Skeletal muscle cell (primary cell): ENCODE data around the gene NFIA.

Source experiments
- DNase-seq: peaks from one replicate; pipeline ENCODE4 v3.0.0-alpha.2; 2010; ENCODE audit warnings: low read depth
- H3K4me3 ChIP-seq: 2 replicates; pipeline ENCODE4 v1.5.1; 2011; ENCODE audit warnings: low read depth, mild to moderate bottlenecking, control low read depth, low read length, moderate library complexity

The NFIA gene

DNA sequence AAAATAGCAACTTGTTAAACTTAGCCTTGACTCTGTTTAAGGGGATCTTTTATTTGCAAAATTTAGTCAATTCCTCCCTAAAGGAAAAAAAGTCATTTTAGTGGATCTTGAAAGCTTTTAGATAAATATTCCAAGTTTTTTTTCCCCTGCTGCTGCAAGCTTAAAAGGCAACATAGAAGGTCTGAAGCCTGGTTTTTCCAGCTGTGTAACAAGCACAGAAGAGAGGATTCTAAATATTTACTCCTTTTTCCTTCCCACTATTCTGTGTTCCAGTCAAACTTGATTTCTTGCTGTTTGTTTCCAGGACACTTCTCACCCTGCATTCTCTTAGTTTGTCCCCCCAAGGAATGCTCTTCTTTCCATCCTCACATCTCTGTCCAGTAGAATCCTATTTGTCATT lies 86.7 kb downstream of the NFIA start:
- H3K4me3 ChIP-seq: no peak overlapping the region
- DNase-seq: no peak

DNA sequence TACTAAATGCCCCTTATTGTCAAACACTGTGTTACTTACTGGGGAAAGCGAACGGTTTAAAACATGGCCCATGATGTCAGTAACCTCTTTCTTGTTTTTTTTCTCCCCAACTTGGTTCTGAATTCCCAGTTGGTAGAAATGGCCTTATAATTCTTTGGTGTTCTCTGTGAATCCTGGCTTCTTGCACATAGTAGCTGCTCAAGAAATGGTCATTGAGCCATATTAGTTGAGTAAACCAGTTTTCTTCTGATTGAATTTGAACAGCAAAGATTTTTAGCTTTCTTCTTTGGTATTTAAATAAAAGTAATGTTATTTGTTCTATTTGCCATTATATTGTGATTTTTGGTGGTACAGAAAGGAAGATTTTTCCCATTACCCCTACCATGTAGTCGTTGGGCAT lies 87.3 kb downstream of the NFIA start:
- H3K4me3 ChIP-seq: no peak overlapping the region

DNA sequence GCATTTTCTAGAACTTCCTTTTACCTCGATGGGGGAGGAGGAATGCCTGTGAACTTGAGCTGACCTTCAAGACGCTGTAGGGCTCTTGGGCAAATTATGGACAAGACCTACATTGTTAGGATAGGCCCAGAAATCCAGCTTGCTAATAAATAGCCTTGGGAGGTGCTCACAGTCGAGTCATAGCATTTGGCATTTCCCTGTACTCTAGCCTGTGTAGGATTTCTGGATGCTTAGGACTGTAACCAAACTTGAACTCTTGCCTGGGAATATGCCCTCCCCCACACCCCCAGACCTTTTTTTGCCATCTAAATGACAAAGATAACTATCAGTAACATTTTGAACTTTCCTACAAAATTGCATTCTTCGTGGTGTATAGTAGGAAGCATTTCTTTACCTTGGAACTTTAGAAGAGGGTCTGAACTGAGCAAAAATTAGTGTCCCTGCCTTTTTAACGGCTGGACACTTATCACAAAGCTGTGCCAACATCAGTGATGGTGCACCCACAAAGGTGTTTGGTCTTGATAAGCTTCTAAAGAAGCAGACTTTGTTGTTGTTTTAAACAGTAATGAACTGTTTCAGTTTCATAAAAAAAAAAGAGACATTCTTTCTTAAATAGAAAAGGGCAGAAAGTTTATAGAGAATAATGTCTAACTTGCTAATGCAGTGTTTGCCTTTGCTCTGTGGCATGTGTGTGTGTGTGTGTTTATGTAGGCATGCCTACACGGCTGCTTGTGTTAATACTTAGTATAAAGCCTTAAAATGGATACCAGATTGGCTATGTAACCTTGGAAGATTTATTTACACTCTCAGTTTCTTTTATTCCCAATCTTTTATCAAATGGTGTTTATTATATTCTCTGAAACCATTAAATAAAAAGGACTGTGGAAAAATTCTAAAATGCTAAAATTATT lies 88.2 kb downstream of the NFIA start:
- DNase-seq: no peak
- no peak overlapping the region for H3K4me3 ChIP-seq

More for the DNA sequence above, 87.3 kb downstream of the NFIA start:
- no peak for DNase-seq

DNA sequence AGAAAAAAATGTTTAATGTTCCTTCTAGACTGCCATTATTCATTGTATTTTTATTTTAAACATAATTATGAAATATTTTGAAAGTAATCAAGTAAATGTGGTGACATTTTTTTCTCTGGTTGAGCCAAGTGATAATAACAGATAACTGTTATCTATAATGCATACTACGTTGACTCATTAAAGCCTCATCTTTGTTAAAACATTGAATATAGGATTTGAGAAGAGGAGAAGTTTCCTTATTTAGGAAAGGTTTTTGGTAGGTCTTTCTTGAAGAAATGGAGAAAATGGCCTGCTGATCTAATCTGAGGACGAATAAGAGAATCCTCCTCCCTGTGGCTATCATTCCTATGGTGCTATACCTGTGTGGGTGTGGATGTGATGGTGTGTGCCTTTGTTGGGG lies 89.0 kb downstream of the NFIA start:
- no peak overlapping the region for H3K4me3 ChIP-seq
- no peak for DNase-seq

DNA sequence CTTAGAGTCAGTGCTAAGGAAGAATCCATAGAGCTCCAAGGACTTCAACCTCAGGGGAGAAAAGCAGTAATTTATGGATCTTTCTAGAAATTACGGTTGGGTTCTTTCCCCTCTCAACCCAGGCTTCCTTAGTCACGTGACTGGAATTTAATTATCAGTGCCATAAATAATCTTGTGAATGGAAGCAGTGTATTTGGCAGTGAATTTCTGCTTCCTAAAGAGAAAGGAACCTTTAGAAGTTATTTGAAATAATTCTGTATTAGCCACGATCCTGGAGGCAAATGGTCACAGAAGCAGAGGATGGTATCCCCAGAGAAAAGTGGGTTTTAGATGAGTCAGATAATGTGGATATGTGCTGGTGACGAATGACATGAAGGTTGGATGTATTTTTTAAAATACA lies 89.6 kb downstream of the NFIA start:
- no peak for DNase-seq
- H3K4me3 ChIP-seq: no peak overlapping the region

DNA sequence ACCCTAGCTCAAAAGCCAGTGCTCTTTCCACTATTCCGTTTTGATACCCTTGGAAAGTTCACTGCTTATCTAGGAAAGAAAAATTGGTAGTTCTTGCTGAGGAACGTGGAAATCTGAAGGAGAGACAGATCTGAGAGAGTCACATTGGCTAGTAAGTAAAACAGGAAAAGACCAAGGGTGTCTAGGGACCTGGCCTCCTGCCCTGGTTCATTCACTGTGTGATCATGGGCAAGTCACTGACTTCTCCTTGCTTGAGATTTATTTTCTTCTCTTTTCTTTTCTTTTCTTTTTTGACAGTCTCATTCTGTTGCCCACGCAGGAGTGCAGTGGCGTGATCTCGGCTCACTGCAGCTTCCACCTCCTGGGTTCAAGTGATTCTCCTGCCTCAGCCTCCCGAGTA lies 90.8 kb downstream of the NFIA start:
- no peak for DNase-seq
- H3K4me3 ChIP-seq: no peak overlapping the region

DNA sequence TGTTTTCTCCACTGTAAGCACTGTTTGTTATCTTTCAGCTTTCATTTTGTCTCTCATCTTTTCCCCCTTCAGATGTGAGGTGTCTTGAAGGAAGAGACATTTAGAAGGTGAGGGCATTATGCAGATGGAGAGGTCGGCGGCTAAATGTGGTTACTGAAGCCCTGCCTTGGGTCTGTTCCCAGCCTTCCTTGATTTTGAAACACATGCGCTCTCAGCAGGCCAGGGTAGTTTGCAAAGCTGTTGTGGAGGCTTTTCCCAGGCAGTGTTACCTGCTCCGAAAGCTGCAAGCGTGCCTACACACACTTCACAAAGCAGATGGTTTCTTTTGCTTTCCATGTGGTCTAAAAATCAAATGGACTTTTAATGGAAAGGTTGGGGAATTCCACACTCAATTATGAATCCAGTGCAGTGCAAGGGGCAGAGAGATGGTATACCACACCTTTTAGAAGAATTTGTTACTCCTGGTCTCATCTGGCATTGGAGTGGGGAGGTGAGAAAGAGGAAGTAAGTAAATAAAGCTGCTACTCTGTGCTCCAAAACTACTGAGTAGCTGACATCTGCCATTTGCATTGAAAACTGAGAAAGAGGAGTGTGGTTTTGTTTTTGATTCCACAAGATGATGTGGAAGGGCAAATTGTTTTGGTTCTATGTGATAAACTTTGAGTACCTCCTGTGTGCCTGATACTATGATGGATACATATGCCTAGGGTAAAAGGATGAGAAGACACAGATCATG lies 91.9 kb downstream of the NFIA start:
- H3K4me3 ChIP-seq: no peak overlapping the region
- no peak for DNase-seq

DNA sequence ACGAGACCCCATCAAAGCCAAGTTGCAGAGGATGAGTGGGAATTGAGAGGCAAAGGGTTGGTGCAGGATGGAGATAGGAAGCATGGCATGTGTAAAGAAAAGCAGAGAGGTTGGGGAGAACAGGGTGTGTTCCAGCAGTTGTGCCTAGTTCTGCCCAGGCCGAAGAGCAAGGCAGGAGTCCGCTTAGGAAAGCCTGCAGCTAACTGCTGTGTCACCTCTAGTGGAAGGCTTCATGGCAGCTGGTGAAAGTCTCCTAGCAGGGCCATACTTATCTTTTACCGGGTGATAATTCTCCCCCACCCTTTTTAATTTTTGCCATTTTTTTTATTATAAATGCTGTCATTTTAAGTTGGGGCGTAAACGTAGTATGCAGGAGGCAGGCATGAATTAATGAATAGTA lies 93.6 kb downstream of the NFIA start:
- no peak for DNase-seq
- H3K4me3 ChIP-seq: no peak overlapping the region

DNA sequence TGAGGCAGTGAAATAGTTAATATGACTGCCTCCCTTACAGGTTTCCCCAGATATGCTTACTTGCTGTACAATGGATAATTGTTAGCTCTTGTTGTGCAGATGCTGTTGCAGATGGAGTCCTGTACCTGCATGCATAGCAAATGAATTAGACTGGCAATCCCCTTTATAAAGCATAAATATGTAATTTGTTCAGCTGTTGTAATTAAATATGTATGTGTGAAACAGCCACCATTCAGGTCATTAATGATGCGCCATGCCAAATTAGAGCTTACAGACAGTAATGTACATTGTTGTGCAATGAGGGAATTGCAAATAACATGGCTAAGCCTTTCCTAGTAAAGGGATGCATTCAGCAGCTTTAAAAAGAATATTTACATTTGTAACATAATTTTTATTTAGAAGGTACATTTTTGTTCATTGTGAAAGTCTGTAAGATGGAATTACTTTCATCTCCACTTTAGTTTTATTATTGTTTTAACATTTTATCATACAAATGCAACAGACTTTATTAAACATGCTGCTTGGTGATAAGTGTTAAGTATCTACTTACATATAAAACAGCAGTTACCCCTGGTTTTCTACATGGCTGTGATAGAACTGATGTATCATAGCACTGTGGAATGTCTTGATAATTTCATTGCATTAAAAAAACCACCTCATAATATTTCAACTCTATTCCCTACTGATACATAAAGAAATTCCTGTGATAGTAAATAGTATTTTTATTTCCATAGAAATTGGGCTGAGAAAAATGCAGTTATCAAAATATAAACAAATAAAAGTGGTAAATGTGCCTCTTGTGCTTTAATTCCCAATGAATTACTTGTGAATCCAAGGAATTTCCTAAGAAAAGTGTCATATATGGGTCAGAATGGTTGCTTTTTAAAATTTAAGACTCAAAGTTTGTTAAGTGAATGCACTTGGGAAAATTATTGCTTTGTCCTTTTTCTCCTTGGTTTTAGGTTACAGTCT lies 99.0 kb downstream of the NFIA start:
- no peak for DNase-seq
- H3K4me3 ChIP-seq: no peak overlapping the region

DNA sequence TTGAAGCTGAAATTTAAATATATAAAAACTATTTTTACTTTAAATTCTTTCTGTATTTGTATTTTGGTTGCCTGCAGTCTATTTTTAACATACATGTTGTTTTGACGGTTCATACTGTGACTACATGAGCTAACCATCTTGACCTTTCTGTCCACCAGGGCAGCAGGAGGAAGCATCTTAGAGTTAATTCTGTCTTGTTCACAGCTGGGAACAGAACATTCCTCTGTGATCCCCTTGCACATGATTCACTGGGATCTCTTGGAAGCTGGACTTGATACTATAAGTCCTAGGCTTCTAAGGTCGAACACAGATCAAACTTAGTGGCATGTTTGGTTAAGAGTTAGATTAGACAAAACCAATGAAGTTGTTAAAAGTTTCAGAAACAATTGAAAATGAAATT lies 99.7 kb downstream of the NFIA start:
- no peak overlapping the region for H3K4me3 ChIP-seq
- DNase-seq: peak; percentile 74

DNA sequence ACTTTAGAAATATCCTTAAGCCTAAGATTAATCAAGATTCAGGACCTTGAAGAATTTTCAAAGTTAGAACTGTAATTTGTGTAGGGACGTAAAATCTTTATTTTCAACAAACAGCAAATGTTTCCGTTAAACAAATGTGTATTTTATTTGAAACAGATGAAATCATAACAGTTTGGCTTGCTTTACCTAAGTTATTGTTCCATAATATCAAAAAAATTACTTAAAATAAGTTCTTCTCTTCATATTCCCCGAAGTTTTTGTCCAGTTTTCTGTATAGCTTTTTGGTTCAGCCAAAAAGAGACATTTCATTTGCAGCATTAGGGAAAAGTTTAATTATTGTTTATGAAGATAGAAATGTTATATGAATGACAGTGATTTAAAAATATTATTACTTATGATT lies 100.1 kb downstream of the NFIA start:
- H3K4me3 ChIP-seq: no peak overlapping the region
- DNase-seq: no peak

DNA sequence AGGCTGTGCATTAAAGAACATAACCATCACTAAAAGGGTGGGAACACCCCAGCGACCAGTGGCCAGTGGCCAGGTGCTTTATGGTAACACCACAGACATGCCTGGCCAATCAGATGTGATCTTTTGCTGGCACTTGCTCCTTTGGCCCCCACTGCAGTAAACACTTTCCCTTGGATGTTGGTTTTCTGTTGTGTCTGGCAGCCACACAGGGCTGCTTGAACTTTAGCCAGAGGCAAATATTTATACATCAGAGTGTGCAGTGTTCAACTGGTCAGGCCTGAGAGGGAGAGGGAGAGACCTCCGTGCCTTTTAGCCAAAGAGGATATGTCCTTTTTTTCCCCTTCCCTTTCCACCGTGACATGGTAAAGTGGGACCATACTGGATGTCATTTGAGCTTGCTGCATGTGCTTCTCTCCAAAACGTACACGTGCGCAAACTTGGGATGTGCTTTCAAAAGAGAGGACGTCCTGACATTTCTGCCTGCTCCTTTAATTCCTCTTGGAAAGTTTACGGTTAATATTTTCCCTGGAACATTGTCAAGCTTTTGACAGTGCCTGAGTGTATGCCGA lies 101.2 kb downstream of the NFIA start:
- no peak for DNase-seq
- peak overlapping the region; percentile 23 for H3K4me3 ChIP-seq

DNA sequence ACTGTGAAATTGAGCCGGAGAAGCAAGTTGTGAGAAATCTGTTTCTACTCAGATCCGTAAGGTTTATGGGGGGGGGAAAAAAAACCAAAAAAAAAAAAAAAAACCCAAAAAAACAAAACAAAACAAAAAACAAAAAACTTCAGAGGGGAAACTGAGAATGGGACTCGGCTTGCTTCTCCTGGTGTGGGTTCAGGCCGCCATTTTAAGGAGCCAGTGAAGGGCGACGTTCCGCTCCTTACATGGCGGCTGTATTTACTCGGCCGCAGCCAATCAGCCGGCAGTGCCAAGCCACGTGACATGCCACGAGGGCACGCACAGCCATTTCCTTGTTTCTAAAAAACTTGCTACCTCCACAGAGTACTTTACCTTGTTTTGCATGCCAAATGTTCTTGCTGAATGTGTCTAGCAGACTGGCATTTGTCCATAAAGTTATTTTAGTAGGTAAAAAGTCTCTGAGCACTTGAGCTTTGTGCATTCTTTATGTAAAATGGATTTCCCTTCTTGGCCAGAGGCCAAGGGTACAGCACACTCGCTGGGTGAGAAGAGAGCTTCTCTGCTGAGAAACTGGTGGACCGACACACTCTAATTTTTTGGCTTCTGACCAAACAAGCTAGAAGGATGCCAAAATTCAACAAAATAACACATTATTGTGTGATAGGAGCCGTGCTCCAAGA lies 101.8 kb downstream of the NFIA start:
- DNase-seq: peak; percentile 67
- peak overlapping the region; percentile 23 for H3K4me3 ChIP-seq

DNA sequence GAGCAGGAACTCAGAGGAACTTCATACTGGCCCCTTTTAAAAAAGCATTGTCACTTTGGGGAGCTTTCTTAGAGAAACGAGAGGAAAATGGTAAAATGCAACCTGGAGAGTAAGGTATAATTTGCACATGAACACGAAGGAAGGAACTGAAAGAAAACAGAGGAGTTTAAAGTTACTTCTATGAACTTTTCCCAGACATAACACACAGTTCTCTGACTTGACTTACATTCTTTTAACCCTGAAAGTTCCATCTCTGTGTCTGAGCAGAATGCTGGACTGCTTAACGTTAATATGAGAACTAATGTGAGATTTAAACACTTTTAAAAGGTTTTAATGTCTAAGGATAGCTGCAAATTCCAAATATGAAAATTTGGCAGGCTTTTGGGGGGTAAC lies 102.3 kb downstream of the NFIA start:
- no peak overlapping the region for H3K4me3 ChIP-seq
- no peak for DNase-seq

DNA sequence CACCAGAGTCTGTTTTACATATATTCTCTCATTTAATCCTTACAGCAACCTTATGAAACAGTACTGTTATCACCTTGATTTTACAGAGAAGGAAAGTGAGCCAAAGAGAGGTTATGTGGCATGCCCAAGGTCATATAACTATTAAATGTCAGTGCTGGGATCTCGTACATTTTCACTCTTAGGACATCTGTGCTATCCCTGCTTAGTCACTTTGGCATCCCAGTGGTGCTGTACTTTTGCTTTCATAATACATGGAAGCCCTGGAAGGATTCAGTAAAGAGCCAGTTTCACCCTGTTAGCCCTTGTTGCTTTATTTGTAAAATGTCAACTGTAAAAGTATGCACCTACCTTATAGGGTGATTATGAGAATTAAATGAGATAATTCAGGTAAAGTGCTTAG lies 104.4 kb downstream of the NFIA start:
- no peak overlapping the region for H3K4me3 ChIP-seq
- no peak for DNase-seq

DNA sequence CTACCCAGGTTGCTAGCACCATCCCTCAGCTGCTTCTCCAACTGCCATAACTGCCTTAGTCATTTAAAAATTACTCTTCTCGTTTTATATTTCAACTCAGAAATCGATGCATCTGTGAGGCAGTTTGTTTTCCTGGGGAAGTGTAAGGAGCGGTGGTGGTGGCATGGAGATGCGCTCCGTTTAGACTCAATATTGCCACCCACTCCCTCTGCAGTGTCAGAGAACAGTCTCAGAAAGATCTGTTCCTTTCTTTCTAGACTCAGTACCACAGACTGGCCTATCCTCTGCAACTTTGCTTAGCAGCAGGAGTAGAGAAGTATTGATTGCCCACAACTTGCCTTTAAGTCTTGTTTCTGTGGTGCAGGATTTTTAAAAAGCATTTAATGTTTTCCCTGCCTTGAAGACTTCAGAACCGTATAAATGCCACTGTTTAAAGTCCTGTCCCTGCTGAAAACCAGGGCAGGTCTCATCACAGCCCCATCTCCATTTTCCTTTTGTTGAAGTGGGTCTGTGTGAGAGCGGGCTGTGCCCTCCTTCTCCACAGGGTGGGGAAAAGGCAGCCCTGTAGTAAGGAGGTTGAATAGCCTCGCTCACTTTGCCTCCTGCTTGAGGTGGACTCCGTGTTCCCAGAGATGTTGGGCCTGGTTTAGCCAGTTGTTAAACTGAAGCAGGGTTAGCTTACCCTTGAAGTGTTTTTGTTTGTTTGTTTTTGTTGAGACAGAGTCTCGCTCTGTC lies 105.2 kb downstream of the NFIA start:
- no peak for DNase-seq
- no peak overlapping the region for H3K4me3 ChIP-seq

DNA sequence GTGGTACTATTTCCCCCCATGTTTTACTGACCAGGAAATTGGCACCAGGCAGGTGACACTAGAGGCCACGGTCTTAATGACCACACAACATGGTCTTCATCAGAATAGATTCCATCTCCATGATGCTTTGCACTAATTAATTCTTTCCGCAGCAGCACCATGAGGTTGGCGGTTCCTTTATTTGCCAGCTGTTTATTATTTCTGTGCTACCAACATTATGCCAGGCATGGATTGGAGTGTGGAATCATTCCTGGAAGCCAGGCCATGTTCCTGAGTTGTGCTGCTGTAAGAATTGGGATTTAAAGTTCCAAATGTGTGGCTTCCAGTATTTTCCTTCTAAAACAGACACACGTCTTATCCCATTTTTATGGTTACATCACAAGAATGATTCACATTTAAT lies 107.8 kb downstream of the NFIA start:
- no peak for DNase-seq
- no peak overlapping the region for H3K4me3 ChIP-seq
